ENCODE data around the gene MPST.

The MPST gene

DNA sequence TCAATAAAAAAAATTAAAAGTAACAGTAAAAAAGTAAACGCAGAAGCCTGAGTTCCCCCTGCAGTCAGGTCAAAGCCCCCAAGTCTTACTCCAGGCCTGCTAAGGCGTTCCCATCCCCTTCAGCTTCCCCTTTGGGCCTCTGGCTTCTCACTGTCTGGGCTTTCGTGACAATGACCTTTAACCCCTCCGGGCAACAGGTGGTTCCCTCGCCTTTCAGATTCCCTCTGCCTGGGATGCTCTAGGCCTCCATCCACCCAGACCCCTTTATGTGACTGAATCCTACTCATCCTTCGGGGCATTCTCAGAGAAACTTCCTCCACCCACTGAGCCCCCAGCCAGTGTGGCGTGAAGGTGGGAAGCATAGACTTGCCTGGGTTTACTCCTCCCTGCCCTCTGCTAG, 8.0 kb downstream of the MPST start:
- Histone ChIP-seq H3K4me1 (no peaks in the 10 kb centered on the region), H3K36me3 (peaks cover 62% of the 10 kb centered on the region), H3K4me3 (ENCODE audit: low read depth, low read length) (no peak overlapping the region), H3K9me3 (no peaks in the 10 kb centered on the region), H3K27me3 (no peaks in the 10 kb centered on the region)
- DNase-seq = no peak
- TF ChIP-seq, protein P1, sequence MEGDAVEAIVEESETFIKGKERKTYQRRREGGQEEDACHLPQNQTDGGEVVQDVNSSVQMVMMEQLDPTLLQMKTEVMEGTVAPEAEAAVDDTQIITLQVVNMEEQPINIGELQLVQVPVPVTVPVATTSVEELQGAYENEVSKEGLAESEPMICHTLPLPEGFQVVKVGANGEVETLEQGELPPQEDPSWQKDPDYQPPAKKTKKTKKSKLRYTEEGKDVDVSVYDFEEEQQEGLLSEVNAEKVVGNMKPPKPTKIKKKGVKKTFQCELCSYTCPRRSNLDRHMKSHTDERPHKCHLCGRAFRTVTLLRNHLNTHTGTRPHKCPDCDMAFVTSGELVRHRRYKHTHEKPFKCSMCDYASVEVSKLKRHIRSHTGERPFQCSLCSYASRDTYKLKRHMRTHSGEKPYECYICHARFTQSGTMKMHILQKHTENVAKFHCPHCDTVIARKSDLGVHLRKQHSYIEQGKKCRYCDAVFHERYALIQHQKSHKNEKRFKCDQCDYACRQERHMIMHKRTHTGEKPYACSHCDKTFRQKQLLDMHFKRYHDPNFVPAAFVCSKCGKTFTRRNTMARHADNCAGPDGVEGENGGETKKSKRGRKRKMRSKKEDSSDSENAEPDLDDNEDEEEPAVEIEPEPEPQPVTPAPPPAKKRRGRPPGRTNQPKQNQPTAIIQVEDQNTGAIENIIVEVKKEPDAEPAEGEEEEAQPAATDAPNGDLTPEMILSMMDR (IDR thresholded peaks at IDR 0.05; ENCODE audit: low read depth, low read length) = no peak

DNA sequence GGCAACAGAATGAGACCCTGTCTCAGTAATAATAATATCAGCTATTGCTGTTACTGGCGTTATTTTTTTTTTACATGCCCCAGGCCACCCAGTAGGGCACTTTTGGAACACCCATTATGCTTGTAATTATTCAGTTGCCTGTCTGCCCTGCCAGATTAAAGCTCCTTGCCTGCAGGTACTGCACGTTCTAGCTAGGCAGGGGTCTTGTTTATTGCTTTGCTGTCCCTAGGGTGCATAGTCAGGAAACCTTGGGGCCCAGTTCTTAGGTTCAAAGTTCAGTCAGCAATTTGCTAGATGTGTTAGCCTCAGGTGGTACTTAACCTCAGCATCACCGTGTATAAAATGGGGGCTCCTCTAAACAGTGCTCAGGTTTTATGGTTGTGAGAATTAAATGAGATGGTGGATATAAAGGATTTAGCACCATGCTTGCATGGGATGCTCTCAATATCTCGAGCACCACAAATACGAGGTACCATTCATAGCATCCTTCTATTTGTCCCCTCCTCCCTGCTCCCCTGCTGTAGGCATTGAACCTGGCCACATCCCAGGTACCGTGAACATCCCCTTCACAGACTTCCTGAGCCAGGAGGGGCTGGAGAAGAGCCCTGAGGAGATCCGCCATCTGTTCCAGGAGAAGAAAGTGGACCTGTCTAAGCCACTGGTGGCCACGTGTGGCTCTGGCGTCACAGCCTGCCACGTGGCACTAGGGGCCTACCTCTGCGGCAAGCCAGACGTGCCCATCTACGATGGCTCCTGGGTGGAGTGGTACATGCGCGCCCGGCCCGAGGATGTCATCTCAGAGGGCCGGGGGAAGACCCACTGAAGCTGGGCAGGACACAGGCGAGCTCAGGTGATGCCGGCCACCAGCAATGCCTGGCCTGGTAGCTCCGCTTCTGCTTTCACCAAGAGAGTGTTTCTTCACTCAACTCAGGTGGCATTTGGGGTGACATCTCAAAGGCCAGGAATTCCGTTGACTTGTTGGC, 9.4 kb downstream of the MPST start:
- peaks cover 54% of the 10 kb centered on the region for H3K36me3 ChIP-seq
- no peak for DNase-seq
- H3K4me1 ChIP-seq = no peaks in the 10 kb centered on the region
- TF ChIP-seq, protein P1 (IDR thresholded peaks at IDR 0.05; ENCODE audit: low read depth, low read length) = no peak
- H3K27me3 ChIP-seq = no peaks in the 10 kb centered on the region
- no peak overlapping the region for H3K4me3 ChIP-seq (ENCODE audit: low read depth, low read length)
- no peaks in the 10 kb centered on the region for H3K9me3 ChIP-seq

DNA sequence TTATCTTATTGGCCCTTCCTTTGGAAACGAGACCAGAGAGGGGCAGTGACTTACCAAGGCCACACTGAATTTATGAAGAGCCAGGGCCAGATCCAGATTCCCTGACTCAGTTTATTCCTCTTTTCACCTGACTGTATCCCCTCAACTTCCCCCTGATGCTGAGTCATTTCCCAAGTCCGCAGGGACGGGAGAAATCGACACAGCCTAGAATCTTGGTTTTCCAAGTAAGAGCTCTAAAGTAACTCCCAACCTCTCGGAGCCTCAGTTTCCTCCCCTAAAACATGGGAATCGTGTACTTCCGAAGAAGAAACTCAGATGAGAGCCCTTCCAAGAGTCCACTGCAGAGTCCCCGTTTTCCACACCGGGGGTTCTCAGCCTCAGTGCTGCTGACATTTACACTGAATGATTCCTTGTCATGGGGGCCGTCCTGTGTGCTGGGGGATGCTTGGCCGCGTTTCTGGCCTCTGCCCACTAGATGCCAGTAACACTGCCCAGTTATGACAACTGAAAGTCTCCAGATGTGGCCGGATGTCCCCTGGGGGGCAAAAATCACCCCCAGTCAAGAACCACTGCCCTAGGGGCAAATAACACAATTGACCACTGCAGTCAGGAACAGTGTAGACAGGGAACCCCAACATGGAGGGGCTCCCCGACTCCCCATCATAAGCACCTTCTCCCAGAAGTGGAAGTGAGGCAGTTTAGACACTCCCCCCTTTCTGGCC, 11.2 kb downstream of the MPST start:
- no peak for DNase-seq
- no peaks in the 10 kb centered on the region for H3K27me3 ChIP-seq
- H3K36me3 ChIP-seq = peaks cover 36% of the 10 kb centered on the region
- TF ChIP-seq, protein P1 (IDR thresholded peaks at IDR 0.05; ENCODE audit: low read depth, low read length) = peak; percentile 21; the same call in 1 of the 2 replicates
- no peak overlapping the region for H3K4me3 ChIP-seq (ENCODE audit: low read depth, low read length)
- H3K4me1 ChIP-seq = no peaks in the 10 kb centered on the region
- H3K9me3 ChIP-seq = no peaks in the 10 kb centered on the region

DNA sequence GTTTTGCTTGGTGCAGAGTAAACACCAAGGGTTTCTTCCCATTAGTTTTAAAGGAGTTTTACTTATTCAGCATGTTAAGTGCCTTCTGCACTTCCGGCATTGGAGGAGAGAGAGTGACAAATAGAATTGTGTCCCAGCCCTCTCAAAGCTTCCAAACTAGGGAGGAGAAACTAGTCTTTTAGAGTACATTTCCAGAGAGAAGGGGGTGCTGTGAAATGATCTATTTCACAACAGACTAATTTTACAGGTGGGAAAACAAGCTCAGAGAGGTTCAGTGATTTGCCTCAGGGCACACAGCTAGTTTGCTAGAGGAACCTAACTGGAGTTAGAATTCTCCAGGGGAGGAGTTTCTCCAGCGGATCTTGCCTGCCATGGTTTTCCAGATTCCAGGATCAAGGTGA, 12.6 kb downstream of the MPST start:
- H3K27me3 ChIP-seq = no peaks in the 10 kb centered on the region
- no peak overlapping the region for H3K4me3 ChIP-seq (ENCODE audit: low read depth, low read length)
- DNase-seq = no peak
- no peaks in the 10 kb centered on the region for H3K9me3 ChIP-seq
- H3K36me3 ChIP-seq = peaks cover 22% of the 10 kb centered on the region
- no peaks in the 10 kb centered on the region for H3K4me1 ChIP-seq
- TF ChIP-seq, protein P1 (IDR thresholded peaks at IDR 0.05; ENCODE audit: low read depth, low read length) = no peak

DNA sequence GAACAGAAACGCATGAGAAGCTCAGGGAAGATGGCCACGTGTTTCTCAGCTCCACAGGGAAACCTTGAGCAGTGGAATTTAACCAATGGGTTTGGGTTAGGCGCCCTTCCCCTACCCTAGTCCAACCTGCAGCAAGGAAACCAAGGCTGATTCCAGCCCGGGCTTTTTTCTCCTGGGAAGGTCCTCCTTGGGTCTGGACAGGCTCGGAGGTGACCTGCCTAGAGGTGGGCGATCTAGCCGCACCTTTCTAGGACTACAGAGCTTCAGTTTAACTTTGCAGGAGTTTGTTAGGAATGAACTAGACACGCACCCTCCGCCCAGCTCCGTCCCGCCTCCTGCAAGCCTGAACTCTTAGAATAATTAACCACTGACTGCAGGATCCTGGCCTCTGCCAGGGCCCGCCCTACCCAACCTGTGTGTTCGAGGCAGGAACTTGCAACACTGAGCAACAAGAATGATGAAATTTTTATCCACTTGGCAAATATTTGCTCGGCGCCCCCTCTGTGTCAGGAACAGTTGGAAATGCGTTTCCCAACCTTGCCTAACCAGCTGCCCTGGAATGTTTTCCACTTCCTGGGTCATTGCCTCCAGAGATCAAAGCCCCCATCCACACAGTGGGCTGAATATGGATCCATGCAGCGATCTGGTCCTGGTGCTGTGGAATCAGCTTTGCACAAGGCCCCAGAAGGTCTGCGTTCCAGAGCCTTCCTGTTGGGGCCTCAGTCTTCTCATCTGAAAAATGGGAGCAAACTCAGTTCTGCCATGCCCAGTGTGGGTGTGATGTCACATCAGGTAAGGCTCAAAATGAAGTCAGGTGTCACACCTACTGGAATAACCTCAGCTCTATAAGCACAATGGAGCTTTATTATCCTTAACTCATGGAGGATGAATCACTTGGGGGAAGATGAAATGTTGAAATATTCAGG, 13.3 kb downstream of the MPST start:
- H3K27me3 ChIP-seq = no peaks in the 10 kb centered on the region
- H3K4me3 ChIP-seq (ENCODE audit: low read depth, low read length) = no peak overlapping the region
- no peak for DNase-seq
- TF ChIP-seq, protein P1 (IDR thresholded peaks at IDR 0.05; ENCODE audit: low read depth, low read length) = no peak
- peaks cover 16% of the 10 kb centered on the region for H3K36me3 ChIP-seq
- H3K9me3 ChIP-seq = no peaks in the 10 kb centered on the region
- no peaks in the 10 kb centered on the region for H3K4me1 ChIP-seq
